ENCODE results near the gene DMC1.

Gene DMC1

DNA sequence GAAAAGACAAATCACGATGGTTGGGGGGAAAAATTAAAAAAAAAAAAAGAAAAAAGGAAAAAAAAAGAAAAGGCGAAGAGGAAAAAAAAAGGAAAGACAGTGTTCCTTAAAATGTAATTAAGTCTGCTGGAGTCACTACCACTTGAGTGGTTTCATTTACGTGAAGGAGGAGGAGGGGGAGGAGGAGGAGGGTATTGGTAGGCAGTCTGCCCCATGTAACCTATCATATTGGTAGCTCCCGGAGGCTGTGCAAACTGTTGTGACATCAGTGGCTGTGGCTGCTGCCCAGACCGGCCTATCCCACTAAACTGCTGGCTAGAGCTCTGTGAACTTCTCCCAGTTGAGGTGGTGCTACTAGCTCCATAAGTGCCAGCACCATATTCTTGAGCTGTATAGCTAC lies 84.2 kb downstream of the DMC1 start:
- no peak overlapping the region for H3K4me2 ChIP-seq (ENCODE audit: low read length)
- no peaks in the 10 kb centered on the region for H3K27me3 ChIP-seq (ENCODE audit: low read depth, low read length)
- no peak overlapping the region for H3K9ac ChIP-seq (ENCODE audit: low read length)
- no peak overlapping the region for H3K27ac ChIP-seq (ENCODE audit: low read length)
- H3K79me2 ChIP-seq (ENCODE audit: low read length): peaks cover 20% of the 10 kb centered on the region
- no peak overlapping the region for H2AFZ ChIP-seq (ENCODE audit: low read depth, low read length)
- peaks cover 3% of the 10 kb centered on the region; the same call in 1 of the 2 replicates for H3K4me1 ChIP-seq (ENCODE audit: low read length)
- H3K36me3 ChIP-seq (replicated peaks; ENCODE audit: low read depth, low read length): peaks cover 90% of the 10 kb centered on the region
- peaks cover 63% of the 10 kb centered on the region for H4K20me1 ChIP-seq (ENCODE audit: insufficient read depth, low read length)
- H3K4me3 ChIP-seq (ENCODE audit: low read length): no peak overlapping the region
- no peaks in the 10 kb centered on the region for H3K9me3 ChIP-seq (ENCODE audit: insufficient read depth, low read length)
- TF ChIP-seq, protein P1, sequence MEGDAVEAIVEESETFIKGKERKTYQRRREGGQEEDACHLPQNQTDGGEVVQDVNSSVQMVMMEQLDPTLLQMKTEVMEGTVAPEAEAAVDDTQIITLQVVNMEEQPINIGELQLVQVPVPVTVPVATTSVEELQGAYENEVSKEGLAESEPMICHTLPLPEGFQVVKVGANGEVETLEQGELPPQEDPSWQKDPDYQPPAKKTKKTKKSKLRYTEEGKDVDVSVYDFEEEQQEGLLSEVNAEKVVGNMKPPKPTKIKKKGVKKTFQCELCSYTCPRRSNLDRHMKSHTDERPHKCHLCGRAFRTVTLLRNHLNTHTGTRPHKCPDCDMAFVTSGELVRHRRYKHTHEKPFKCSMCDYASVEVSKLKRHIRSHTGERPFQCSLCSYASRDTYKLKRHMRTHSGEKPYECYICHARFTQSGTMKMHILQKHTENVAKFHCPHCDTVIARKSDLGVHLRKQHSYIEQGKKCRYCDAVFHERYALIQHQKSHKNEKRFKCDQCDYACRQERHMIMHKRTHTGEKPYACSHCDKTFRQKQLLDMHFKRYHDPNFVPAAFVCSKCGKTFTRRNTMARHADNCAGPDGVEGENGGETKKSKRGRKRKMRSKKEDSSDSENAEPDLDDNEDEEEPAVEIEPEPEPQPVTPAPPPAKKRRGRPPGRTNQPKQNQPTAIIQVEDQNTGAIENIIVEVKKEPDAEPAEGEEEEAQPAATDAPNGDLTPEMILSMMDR (IDR thresholded peaks at IDR 0.05; ENCODE audit: low read depth, low read length): no peak
- no peak for TF ChIP-seq EZH2phosphoT487 (IDR thresholded peaks at IDR 0.05; ENCODE audit: low read depth)

DNA sequence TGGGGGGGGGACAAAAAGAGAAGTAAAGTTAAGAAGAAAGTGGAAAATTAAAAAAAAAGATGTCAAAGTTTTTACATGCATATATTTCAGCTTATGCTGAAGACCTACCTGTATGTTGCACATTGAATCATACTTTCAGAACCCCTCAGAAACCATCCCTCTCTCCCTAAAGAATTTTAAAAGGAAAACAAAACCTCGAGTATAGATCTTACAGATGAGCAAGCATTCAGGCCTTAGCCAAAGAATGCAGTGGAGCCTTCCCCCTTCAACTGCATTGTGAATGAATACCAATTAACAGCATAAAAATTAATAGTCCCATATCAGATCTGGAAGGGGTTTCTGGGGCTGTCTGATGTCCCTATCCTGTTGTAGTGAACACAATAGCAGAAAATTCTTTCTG lies 85.7 kb downstream of the DMC1 start:
- Histone ChIP-seq H3K36me3 (replicated peaks; ENCODE audit: low read depth, low read length) (peaks cover 80% of the 10 kb centered on the region), H3K9ac (ENCODE audit: low read length) (no peak overlapping the region), H3K4me1 (ENCODE audit: low read length) (no peaks in the 10 kb centered on the region), H2AFZ (ENCODE audit: low read depth, low read length) (no peak overlapping the region), H3K27ac (ENCODE audit: low read length) (no peak overlapping the region), H3K27me3 (ENCODE audit: low read depth, low read length) (no peaks in the 10 kb centered on the region), H3K79me2 (ENCODE audit: low read length) (peaks cover 8% of the 10 kb centered on the region; the same call in 1 of the 2 replicates), H4K20me1 (ENCODE audit: insufficient read depth, low read length) (peaks cover 50% of the 10 kb centered on the region), H3K4me2 (ENCODE audit: low read length) (no peak overlapping the region), H3K4me3 (ENCODE audit: low read length) (no peak overlapping the region), H3K9me3 (ENCODE audit: insufficient read depth, low read length) (no peaks in the 10 kb centered on the region)
- TF ChIP-seq, protein P1 (IDR thresholded peaks at IDR 0.05; ENCODE audit: low read depth, low read length): no peak
- TF ChIP-seq EZH2phosphoT487 (IDR thresholded peaks at IDR 0.05; ENCODE audit: low read depth): no peak

DNA sequence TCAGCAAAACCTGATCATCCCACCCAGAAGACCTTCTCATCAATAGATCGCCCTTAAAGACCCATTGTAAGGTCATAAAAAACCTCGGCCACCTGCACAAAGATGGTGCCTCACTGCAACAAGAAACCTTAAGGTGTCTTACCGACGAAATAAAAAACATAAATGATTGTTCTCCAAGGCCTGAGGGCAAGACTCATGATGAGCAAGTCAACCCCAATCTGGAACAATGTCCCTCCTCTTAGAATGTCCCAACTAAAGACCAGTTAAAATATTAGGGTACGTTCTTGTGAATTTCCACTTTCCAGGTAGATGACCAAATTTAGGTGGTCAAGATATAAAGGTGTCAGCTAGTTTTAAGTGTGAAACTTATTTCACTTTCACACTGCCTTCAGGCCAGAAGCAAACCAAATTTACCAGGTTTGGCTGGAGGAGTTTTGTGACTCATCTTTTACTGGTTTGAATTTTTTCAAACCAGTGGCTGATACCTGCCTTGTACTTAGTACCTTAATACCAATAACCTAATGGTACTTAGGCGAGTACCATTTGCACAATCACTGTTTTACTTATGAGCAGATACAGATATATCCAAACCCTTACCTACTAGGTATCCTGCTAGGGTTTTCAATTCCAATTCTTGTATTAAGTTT lies 87.2 kb downstream of the DMC1 start:
- no peak overlapping the region for H3K27ac ChIP-seq (ENCODE audit: low read length)
- H3K9me3 ChIP-seq (ENCODE audit: insufficient read depth, low read length): no peaks in the 10 kb centered on the region
- H3K9ac ChIP-seq (ENCODE audit: low read length): no peak overlapping the region
- no peaks in the 10 kb centered on the region for H3K4me1 ChIP-seq (ENCODE audit: low read length)
- H4K20me1 ChIP-seq (ENCODE audit: insufficient read depth, low read length): peaks cover 38% of the 10 kb centered on the region
- H3K79me2 ChIP-seq (ENCODE audit: low read length): peaks cover 1% of the 10 kb centered on the region; the same call in 1 of the 2 replicates
- H3K4me2 ChIP-seq (ENCODE audit: low read length): no peak overlapping the region
- H3K4me3 ChIP-seq (ENCODE audit: low read length): no peak overlapping the region
- TF ChIP-seq, protein P1 (IDR thresholded peaks at IDR 0.05; ENCODE audit: low read depth, low read length): no peak
- TF ChIP-seq EZH2phosphoT487 (IDR thresholded peaks at IDR 0.05; ENCODE audit: low read depth): no peak
- no peaks in the 10 kb centered on the region for H3K27me3 ChIP-seq (ENCODE audit: low read depth, low read length)
- H2AFZ ChIP-seq (ENCODE audit: low read depth, low read length): no peak overlapping the region
- peaks cover 68% of the 10 kb centered on the region for H3K36me3 ChIP-seq (replicated peaks; ENCODE audit: low read depth, low read length)

DNA sequence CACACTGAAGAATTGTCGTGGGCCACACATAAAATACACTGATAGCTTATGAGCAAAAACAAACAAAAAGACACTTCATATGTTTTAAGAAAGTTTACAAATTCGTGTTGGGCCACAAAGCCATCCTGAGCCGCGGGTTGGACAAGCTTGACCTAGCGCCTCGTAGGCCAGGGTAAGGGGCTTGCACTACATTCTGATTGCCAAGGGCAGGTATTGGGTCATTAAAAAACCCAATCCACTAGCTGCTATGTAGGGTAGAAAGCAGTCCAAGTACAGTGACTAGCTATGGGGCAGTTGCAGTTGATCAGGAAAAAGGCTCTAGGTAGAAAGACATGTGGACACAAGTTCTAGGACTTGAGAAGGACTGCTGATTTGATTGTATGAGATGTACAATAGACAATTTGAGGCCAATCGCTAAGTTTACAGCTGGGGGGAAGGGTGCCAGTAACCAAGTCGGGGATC lies 88.1 kb downstream of the DMC1 start:
- Histone ChIP-seq H3K9ac (ENCODE audit: low read length) (no peak overlapping the region), H3K4me3 (ENCODE audit: low read length) (no peak overlapping the region), H3K9me3 (ENCODE audit: insufficient read depth, low read length) (no peaks in the 10 kb centered on the region), H3K36me3 (replicated peaks; ENCODE audit: low read depth, low read length) (peaks cover 64% of the 10 kb centered on the region), H3K27ac (ENCODE audit: low read length) (no peak overlapping the region), H2AFZ (ENCODE audit: low read depth, low read length) (no peak overlapping the region), H3K4me1 (ENCODE audit: low read length) (no peaks in the 10 kb centered on the region), H3K79me2 (ENCODE audit: low read length) (no peaks in the 10 kb centered on the region; the same call in 1 of the 2 replicates), H3K4me2 (ENCODE audit: low read length) (no peak overlapping the region), H4K20me1 (ENCODE audit: insufficient read depth, low read length) (peaks cover 36% of the 10 kb centered on the region; the same call in 1 of the 2 replicates), H3K27me3 (ENCODE audit: low read depth, low read length) (no peaks in the 10 kb centered on the region)
- TF ChIP-seq, protein P1 (IDR thresholded peaks at IDR 0.05; ENCODE audit: low read depth, low read length): no peak
- no peak for TF ChIP-seq EZH2phosphoT487 (IDR thresholded peaks at IDR 0.05; ENCODE audit: low read depth)
